C4-2B (cell line): ENCODE results near the gene CEBPE.

ENCODE experiments used
- H3K27ac ChIP-seq: fragments of 450-650 bp; 2 replicates; pipeline ENCODE4 v1.5.1; 2017
- ZFX ChIP-seq: fragments of 450-650 bp; IDR thresholded peaks from 2 replicates; pipeline ENCODE4 v1.6.1; 2017
- TF ChIP-seq, protein P1 (sequence below): fragments of 450-650 bp; conservative IDR thresholded peaks from 2 replicates; pipeline ENCODE4 v1.5.1; 2017; ENCODE audit warnings: mild to moderate bottlenecking

CEBPE gene

DNA sequence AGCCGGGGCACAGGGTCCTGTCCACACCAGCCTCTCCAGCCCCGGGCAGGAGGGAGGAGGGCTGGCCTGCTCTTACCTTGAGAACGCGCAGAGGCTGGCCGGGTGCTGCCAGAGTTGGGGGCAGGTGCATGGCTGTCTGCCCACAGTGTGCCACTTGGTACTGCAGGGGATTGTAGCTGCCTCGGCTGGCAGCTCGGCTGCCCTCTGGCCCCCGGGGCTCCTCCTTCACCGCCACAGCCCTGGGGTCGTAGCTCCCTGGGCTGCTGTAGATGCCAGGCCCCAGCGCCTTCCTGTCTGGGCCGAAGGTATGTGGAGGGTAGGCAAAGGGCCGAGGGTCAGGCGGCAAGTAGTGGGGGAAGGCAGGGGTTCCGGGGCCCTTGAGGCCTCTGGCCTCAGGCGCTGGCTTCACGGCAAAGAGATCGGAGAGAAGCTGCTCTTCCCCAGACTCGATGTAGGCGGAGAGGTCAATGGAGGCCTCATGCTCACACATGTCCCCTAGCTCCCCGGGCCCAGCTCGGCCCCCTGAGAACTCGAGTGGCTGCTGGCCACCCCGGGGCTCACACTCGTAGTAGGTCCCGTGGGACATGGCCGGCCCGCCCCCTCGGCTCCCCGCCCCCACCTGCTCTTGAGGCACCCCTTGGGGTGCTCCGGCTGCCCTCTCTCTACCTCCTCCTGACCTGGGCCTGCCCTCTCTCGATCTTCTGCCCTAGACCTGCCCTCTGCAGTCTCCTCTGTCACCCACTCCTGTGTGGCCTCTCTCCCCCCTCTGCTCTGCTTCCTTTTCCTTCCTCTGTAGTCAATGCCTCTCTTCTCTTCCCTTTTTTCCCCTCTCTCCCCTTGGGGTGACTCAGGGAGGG is at the start of gene CEBPE:
Gene CEBPE (minus strand): TSS at position 750 of the 857 bp plus-strand sequence. CDS start 164 bp downstream, at position 586.
- TF ChIP-seq, protein P1, sequence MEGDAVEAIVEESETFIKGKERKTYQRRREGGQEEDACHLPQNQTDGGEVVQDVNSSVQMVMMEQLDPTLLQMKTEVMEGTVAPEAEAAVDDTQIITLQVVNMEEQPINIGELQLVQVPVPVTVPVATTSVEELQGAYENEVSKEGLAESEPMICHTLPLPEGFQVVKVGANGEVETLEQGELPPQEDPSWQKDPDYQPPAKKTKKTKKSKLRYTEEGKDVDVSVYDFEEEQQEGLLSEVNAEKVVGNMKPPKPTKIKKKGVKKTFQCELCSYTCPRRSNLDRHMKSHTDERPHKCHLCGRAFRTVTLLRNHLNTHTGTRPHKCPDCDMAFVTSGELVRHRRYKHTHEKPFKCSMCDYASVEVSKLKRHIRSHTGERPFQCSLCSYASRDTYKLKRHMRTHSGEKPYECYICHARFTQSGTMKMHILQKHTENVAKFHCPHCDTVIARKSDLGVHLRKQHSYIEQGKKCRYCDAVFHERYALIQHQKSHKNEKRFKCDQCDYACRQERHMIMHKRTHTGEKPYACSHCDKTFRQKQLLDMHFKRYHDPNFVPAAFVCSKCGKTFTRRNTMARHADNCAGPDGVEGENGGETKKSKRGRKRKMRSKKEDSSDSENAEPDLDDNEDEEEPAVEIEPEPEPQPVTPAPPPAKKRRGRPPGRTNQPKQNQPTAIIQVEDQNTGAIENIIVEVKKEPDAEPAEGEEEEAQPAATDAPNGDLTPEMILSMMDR: no peak
- TF ChIP-seq ZFX: no peak
- no peak within 1 kb of the TSS for H3K27ac ChIP-seq

DNA sequence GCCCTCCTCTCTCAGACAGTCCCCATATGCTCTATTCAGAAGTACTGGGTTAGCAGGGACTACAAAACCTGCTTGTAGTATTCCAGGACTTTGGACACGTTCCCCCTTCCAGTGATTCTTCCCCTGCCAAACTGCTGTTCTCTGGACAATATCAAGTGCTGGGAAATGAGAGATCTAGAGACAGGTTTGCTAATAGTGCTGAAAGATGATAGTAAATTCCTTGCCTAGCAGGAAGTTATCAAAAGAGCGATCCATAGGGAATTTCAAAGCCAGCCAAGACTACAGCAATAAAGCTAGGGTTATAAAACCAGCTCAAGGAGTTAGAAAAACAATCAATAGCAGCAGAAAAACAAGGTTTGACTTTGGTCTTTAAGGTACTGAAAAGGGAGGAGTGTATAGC is 49.2 kb upstream of the CEBPE start:
- H3K27ac ChIP-seq: peak overlapping the region; percentile 40; the same call in 1 of the 2 replicates
- TF ChIP-seq, protein P1: no peak
- no peak for TF ChIP-seq ZFX

DNA sequence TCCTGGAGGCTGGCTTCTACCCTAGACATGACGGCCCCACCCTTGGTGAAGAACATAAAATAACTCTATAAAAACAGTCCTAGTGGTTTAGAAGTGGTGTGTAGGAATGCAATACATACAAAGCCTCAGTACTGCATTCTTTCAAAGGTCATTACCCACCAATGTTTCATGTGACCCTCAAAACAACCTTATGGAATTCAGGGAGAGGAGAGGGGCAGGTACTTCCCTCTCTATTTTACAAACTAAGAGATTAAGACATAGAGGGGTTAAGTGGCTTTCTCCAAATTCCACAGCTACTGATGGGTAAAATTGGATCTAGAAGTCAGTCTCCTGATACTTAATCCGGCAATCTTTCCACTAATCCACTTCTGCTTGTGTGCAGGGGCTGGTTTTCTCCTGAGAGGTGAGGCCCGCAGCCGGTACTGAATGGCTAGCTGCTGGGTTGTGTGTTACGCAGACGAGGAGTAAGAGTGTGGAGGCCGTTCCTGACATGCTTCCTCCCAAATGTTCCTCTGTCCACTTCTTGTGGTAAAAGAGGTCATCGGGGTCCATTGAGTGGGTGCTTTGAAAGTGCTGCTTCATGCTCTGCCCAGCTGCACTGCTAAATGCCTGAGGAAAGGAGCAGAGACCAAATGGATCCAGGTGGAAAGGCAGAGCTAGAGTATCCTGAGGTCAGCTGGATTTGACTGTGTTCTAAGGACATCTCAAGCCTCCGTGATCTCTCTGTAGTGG is 48.2 kb upstream of the CEBPE start:
- no peak for TF ChIP-seq ZFX
- TF ChIP-seq, protein P1: no peak
- H3K27ac ChIP-seq: peak overlapping the region; percentile 42

DNA sequence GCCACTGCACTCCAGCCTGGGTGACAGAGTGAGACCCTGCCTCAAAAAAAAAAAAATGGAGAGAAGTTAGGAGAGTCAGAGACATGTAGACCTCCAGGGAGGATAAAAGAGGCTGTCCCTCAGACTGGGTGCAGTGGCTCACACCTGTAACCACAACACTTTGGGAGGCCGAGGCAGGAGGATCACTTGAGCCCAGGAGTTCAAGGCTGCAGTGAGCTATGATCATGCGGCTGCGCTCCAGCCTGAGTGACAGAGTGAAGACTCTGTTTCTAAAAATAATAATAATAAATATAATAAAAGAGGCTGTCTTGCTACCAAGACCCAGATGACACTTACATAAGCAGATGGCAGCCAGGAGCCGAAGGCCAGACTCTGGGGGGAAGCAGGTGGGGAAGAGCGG is 45.9 kb upstream of the CEBPE start:
- H3K27ac ChIP-seq: peak overlapping the region; percentile 46
- no peak for TF ChIP-seq ZFX
- TF ChIP-seq, protein P1: no peak

DNA sequence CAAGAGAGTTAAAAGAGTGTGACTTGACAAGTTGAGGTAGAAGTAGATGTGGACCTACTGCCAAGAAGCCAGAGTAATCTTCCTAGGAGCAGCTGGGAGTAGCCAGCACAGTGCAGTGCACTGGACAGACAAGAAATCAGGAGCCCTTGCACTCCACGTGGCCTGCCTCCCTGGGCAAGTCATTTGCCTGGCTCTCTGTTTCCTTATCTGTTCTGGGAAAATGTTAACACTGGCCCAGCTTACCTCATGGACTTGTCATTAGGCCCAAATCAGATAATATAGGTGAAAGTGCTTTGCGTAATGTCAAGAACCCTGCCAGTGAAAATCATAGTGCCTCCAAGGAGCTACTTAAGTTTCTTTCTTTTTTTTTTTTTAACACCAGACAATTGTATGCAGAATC is 45.2 kb upstream of the CEBPE start:
- peak overlapping the region; percentile 46 for H3K27ac ChIP-seq

DNA sequence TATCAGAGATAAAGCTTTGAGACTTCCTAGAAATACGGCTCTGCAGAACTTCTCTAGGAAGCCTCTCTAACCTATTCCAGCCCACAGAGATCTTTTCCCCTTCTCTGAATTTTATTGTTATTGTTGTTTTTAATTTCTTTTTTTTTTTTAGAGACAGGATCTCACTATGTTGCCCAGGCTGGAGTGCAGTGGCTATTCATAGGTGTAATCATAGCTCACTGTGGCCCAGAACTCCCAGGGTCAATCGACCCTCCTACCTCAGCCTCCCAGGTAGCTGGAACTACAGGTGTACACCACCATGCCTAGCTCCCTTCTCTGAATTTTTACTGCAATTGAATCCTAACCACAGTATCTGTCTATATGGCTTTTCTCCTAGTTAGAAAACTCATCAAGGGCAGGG is 44.8 kb upstream of the CEBPE start:
- TF ChIP-seq, protein P1: no peak
- TF ChIP-seq ZFX: no peak
- peak overlapping the region; percentile 46 for H3K27ac ChIP-seq

More for the DNA sequence above, 45.2 kb upstream of the CEBPE start:
- TF ChIP-seq, protein P1: no peak
- TF ChIP-seq ZFX: no peak

DNA sequence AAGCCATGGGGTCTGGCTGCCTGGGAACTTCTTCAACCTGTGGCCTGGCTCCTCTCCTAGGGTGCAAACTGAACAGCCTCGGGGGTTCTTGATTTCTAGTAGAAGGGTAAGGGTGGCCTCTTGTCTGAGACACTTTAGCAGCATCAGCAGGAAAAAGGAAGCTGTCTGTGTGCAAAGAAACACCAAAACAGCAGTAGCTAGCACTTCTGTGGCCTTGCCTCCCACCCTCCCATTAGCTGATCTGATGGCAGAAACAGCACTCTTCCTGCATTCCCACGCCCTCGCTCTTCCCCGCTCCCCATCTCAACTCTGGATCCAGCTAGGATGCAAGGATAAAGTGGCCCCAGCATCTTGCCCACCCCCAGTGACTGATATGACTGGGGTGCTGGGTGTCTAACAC is 43.7 kb upstream of the CEBPE start:
- peak overlapping the region; percentile 46 for H3K27ac ChIP-seq
- no peak for TF ChIP-seq ZFX
- TF ChIP-seq, protein P1: no peak
